GM15510 (cell line): ENCODE measurements around the gene WDR62.

ENCODE experiments used
- POLR2A ChIP-seq: IDR thresholded peaks from 3 replicates; pipeline ENCODE4 v1.6.1; 2011; ENCODE audit warnings: borderline replicate concordance; ENCODE audit not compliant: insufficient read length; ENCODE audit errors: extremely low read depth

The WDR62 gene

DNA sequence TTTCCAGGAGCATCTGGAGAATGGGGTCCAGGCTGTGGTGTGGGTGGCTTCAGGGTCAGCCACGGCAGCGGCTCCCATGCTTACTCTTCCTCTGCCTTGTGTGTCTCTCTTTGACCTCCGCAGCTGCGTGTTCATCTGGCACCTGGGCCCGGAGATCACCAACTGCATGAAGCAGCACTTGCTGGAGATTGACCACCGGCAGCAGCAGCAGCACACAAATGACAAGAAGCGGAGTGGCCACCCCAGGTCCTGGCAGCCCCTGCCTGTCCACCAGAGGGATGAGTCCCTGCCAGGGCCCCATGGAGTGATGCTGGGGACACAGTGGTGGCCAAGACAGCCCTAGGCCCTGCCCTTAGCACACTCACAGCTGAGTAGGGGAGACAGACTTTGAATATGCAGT lies 37.9 kb downstream of the WDR62 start:
- TF ChIP-seq POLR2A, result no peak

DNA sequence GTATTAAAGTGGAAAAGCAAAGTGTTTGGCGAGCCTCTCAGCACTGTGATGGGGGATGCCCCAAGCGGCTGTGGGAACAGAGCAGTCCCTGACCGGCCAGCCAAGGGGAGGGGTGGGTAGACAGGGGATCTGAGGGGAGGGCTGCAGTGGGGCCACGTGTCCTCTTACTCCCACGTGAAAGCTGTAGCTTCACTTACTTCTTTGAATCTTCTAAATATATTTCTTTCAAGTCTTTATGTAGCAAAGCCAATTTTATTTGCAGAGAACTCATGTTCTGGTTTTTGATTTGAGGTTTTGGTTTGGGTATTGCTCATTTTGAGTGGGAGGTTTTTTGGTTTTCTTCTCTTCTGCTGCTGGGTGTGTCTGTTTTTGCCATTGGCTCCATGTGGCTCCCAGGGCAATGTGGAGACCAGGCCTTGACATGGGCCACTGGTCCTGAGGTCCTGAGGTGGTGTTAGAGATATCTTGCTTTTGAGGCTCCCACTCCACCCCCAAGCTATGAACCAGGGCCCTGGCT lies 38.5 kb downstream of the WDR62 start:
- TF ChIP-seq POLR2A, result no peak

DNA sequence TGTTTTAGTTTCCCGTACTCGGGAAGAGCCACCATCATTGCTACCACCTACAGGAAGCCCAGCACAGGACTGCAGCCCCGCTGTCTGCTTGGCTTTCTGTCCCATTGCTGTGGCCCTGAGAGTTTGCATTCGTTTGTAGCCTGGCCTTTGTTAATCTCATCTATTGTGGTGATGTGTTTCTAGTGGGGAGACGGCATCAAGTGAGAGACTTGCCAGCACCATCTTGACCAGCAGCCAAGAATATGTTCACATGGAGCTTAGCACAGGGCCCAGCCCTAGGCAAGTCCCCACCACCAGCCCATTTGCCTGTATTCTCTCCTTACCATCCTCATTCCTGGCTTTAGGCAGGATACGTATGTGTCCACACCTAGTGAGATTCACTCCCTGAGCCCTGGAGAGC lies 39.0 kb downstream of the WDR62 start:
- no peak for TF ChIP-seq POLR2A

- no peak for TF ChIP-seq POLR2A
These were observed 42.3 kb downstream of the WDR62 start for GRCh38 chr19:36097036-36097435.

- no peak for TF ChIP-seq POLR2A
These were observed 44.6 kb downstream of the WDR62 start for GRCh38 chr19:36099166-36099785.

DNA sequence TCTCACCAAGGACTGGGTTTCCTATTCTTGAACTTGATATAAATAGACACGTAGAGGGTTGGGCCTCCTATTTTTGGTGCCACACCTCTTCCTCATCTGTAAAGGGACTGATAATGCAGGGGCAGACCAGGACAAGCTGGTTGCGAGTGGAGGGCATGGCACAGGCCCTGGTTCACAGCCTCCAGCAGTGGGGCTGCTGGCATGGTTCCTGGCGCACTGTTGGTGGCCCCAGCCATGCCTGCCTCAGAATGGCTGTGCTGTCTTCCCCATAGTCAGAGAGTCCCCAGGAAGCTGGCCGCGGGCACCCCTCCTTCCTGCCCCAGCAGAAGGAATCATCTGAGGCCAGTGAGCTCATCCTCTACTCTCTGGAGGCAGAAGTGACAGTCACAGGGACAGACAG lies 45.8 kb downstream of the WDR62 start:
- TF ChIP-seq POLR2A, result no peak

- TF ChIP-seq POLR2A, result no peak
These were observed 47.0 kb downstream of the WDR62 start for GRCh38 chr19:36101550-36102327.

DNA sequence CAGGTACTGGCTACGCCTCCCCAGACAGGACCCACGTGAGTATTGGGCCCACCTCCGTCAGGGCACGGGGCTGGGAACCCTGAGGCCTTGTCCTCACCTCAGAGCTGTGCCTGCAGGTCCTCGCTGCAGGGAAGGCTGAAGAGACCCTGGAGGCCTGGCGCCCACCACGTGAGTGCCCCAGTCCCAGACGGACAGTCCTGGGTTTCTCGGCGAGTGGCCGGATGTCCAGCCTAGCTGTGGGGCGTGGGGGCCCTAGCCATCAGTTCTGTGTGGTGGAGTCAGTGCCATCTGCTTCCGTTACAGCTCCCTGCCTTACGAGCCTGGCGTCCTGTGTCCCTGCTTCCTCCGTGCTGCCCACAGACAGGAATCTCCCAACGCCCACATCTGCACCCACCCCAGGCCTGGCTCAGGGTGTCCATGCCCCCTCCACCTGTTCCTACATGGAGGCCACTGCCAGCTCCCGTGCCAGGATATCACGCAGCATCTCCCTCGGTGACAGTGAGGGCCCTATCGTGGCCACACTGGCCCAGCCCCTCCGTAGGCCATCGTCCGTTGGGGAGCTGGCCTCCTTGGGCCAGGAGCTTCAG lies 48.4 kb downstream of the WDR62 start:
- TF ChIP-seq POLR2A, result no peak

DNA sequence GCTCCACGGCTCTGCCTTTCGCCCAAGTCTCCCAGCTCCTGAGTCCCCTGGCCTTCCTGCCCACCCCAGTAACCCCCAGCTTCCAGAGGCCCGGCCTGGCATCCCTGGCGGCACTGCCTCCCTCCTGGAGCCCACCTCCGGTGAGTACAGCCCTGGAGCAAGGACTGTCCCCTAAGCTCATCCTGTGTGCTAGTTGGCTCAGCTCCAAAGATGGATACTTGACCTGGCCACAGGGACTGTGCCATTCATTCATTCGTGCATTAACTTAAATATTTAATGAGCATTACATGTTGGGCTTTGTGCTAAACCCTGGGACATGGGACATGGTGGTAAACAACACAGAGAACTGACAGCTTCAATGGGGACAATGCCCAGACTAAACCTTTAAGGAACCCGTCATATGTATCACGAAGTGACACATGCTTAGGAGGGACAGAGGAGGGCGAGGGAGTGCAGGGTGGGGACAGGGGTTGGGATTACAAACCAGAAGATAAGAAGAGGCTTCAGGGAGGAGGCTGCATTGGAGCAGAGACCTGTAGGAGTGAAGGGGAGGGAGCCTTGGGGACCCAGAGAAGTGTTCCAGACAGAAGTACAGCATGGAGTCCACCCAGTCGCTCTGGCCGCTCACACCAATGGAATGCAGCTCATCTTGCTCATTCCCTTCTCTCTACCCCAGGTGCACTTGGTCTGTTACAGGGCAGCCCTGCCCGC lies 49.3 kb downstream of the WDR62 start:
- TF ChIP-seq POLR2A, result no peak

GRCh38 chr19:36106441-36106840 lies 51.7 kb downstream of the WDR62 start:
- TF ChIP-seq POLR2A, result no peak

DNA sequence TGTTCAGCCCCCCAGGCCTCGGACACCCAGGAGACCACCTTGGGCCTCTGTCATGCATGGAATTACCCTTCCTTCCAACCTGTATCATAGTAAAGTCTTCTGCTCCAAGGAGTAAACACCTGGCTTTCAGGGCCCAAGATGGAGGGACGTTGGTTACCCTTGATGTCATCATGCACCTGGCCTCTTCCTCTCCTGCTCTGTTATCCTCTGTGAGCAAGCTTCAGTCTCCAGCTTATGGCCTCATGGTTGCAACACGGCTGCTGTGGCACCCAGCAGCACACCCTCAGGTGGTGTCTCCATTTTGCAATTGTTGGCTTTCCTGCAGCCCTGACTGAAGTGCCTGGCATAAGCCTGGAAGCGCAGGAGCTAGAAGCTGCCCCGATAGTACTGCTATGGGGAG lies 52.3 kb downstream of the WDR62 start:
- no peak for TF ChIP-seq POLR2A

GRCh38 chr19:36108684-36109083 lies 54.0 kb downstream of the WDR62 start:
- TF ChIP-seq POLR2A, result no peak

DNA sequence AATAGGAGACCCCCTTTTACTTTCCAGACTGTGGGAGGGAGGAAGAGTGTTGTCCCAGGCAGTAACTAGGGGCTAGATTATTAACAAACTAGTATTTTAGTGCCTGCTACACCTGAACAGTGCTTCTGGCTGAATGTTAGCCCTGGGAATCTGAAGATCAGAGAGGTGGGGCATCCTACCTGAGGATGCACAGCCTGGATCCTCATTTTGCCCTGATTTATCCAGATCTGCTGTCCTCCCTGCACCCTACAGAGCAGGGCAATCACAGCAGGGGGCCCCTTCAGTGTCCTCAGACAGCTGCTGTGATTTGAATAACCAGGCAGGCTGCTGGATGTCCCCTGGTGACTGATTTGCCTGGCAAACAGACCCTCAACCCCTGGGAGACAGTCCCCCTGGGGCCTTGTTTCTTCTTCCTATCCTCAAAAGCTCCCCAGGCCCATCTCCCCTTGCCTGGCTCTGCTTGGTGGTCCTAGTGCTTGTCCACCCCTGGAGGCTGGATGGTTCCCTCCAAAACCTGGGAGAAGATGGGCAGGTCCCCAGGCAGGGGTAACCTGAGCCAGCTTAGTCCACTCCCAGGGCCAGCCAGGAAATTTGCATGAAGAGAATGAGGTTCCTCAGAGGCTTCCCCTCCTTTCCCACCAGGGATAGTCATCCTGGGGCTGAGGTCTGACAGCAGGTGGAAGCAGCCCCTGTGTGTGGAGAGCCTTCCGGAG lies 55.9 kb downstream of the WDR62 start, which contains the start of gene OVOL3:
Gene OVOL3 (plus strand): TSS at position 657 of the 713 bp plus-strand sequence. CDS start 60 bp downstream, outside the sequence.
- no peak for TF ChIP-seq POLR2A

DNA sequence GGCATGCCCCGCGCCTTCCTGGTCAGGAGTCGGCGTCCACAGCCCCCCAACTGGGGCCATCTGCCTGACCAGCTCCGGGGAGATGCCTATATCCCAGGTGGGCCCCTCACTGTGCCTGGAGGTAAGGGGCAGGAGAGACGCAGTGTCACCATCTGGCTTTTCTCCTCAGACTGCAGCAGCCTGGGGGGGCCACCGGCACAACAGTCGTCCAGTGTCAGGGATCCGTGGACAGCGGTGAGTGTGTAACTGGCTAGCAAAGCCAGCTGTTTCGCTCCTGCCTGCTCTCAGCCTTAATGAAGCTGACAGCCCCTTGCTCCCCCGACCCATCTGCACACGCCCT lies 56.5 kb downstream of the WDR62 start:
- no peak for TF ChIP-seq POLR2A
